ENCODE results near the gene MBOAT1.
"Not testable (repeated sequence)": the region's sequence is repeated elsewhere in the genome, so short reads cannot be mapped to it uniquely, and the experiment has no call there.

Gene MBOAT1

GRCh38 chr6:20168690-20169089 lies 43.6 kb downstream of the MBOAT1 start:
- DNase-seq, result no peak

GRCh38 chr6:20167601-20168000 lies 44.7 kb downstream of the MBOAT1 start:
- DNase-seq, result no peak

- DNase-seq, result no peak
Measured at GRCh38 chr6:20166210-20166609, 46.1 kb downstream of the MBOAT1 start.

- no peak for DNase-seq
Measured at GRCh38 chr6:20162515-20162914, 49.8 kb downstream of the MBOAT1 start.

- DNase-seq, result no peak
Measured at GRCh38 chr6:20160541-20161283, 51.6 kb downstream of the MBOAT1 start.

- DNase-seq, result peak; percentile 30
Measured at GRCh38 chr6:20159781-20160540, 52.3 kb downstream of the MBOAT1 start.

GRCh38 chr6:20159098-20159497 lies 53.2 kb downstream of the MBOAT1 start:
- DNase-seq, result no peak

GRCh38 chr6:20158676-20159075 lies 53.6 kb downstream of the MBOAT1 start:
- no peak for DNase-seq

GRCh38 chr6:20156824-20157223 lies 55.4 kb downstream of the MBOAT1 start:
- no peak for DNase-seq

GRCh38 chr6:20154753-20155152 lies 57.5 kb downstream of the MBOAT1 start:
- DNase-seq, result no peak

- DNase-seq, result no peak
Measured at GRCh38 chr6:20153194-20153593, 59.1 kb downstream of the MBOAT1 start.

GRCh38 chr6:20148433-20148832 lies 63.8 kb downstream of the MBOAT1 start:
- DNase-seq, result no peak

GRCh38 chr6:20147469-20147868 lies 64.8 kb downstream of the MBOAT1 start:
- DNase-seq, result no peak

GRCh38 chr6:20146831-20147230 lies 65.4 kb downstream of the MBOAT1 start:
- not testable (repeated sequence) for DNase-seq

- no peak for DNase-seq
Measured at GRCh38 chr6:20146291-20146690, 66.0 kb downstream of the MBOAT1 start.

GRCh38 chr6:20142866-20143265 lies 69.4 kb downstream of the MBOAT1 start:
- no peak for DNase-seq

GRCh38 chr6:20141931-20142330 lies 70.3 kb downstream of the MBOAT1 start:
- no peak for DNase-seq

- DNase-seq, result not testable (repeated sequence)
Measured at GRCh38 chr6:20139127-20139963, 72.9 kb downstream of the MBOAT1 start.

GRCh38 chr6:20137837-20138236 lies 74.4 kb downstream of the MBOAT1 start:
- DNase-seq, result no peak

GRCh38 chr6:20137240-20137639 lies 75.0 kb downstream of the MBOAT1 start:
- DNase-seq, result no peak

GRCh38 chr6:20135677-20136268 lies 76.5 kb downstream of the MBOAT1 start:
- no peak for DNase-seq

- no peak for DNase-seq
Measured at GRCh38 chr6:20134613-20135012, 77.7 kb downstream of the MBOAT1 start.
